Stimulated activated CD8-positive, alpha-beta memory T cell treated with anti-CD3 and anti-CD28 coated beads, Interleukin-4, amount 100 ng/mL, for 24 hours (primary cell): Measurements from ENCODE around the gene CNNM3.

Experiments
- DNase-seq: peaks from one replicate; pipeline ENCODE4 v3.0.0-alpha.2; 2020; ENCODE audit warnings: low read depth

Gene CNNM3

DNA sequence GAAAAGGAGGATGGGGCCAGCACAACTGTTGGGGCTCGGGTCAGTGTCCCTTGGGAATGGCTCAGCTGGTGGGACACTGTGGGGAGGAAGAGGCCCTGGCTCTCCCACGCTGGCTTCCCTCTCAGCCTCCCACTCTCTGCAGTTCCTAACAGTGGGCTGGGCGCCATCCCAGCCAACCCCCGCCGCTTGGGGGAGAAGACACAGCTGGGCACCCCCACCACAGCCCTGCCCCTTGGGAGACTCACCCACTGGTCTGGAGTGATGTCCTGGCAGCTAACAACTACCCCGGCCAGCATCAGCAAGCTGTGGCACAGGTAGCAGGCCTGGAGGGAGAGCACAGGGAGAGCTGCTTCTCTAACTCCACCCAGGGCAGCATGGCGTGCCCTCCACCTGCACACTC is 62.1 kb downstream of the CNNM3 start:
- DNase-seq = no peak

DNA sequence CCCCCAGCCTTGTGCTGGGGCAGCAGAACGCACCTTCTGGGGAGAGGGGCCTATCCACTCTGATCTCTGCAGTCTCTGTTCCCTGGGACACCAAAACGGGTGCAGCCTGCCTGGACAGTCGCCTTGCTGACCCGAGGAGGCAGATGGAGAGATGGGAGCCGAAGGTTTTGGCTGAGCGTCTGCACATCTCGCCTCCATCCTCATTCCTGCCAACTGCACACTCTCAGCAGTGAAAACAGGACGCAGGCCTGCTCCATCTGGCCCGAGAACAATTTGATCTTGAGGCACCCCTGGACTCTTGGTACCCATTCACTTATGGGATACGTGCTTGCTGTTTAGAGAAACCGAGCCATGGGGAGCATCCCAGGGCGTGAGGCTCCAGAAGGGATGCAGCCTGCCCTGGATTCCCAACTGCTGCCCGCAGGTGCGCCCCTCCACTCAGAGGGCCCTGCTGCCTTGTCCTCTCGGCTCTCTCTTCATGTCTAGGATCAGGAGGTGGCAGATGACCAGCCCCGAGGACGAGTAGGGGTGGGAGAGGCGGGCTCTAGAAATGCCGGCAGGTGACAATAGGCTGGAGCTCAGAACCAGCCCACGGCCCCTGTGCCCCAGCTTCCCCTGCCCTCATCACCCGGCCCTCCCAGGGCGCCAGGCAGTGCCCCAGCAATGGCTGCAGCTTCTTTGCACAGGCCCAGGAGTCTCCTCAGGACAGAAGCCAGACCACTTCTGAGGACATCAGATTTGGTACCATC is 62.9 kb downstream of the CNNM3 start:
- no peak for DNase-seq

GRCh38 chr2:96879545-96880040 is 63.5 kb downstream of the CNNM3 start:
- DNase-seq = no peak

DNA sequence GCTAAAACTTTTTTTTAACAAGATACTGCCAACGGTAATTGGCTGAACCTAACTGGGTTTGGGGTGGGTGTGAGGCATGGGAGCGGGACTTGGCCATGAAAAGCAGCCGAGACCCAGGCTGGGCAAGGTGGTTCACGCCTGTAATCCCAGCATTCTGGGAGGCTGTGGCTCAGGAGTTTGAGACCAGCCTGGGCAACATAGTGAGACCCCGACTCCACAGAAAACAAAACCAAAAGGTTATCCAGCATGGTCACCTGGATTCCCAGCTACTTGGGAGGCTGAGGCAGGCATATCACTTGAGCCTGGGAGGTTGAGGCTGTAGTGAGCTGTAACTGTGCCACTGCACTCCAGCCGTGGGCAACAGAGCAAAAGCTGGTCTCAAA is 64.8 kb downstream of the CNNM3 start:
- no peak for DNase-seq

DNA sequence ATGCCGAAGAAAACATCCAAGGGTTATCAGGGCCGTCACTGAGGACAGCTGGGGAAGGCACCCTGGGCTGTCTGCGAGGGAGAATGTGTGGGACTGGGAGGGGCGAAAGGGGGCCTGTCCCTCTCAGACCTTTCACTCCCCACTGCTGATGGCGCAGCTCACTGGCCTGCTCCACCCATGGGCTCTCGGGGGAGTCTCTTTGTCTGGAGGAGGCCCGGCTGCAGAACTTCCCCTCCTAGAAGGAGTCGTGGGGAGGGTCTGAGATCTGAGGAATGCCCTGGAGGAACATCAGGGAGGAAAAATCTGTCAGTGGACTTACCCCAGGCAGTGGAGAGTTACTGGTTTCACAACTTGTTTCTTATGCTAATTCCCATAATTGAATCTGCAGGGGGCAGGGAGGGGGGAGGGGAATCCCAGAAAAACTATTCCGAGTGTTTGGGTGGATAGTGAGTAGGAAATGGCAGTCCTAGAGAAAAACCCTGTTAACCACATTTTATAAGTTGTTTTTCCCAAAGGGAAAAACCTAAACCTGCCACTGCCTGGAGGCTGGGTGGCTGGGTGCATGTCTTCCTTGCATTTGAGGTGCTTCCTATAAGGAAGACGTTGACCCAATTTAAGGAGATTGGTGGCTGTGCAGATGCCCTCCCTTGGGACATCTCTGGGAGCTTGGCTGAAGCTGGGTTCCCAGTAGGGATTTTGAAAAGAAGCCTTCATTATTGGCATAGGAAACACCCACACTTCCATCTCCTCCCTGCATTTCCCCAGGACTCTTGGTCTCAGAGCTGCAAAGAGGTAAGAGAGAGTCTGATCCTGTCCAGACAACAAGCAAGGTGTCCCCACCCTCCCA is 65.5 kb downstream of the CNNM3 start:
- no peak for DNase-seq

GRCh38 chr2:96882230-96882629 is 66.2 kb downstream of the CNNM3 start:
- no peak for DNase-seq

GRCh38 chr2:96882906-96883305 is 66.8 kb downstream of the CNNM3 start:
- DNase-seq = no peak

DNA sequence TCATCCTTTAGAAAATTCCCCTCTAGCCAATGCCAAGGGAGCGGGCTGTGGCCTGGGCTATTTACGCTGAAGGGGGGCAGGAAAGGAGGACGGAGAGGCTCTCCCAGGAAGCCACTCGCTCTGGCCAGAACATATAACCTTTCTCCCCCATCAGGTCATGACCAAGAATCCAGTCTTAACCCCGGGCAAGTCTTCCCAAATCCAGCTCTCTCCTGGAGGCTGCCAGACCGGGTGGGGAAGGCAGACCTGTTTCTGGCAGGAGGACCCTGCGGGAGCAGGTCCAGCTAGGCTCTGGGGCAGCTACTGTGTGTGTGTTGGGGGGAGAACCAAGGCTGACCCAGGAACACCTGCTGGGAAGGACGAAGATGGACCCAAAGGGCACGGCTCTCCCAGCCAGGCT is 67.2 kb downstream of the CNNM3 start:
- DNase-seq = no peak
